KOPT-K1 (cell line): Measurements from ENCODE around the gene JMJD1C.
"Not testable (repeated sequence)": the region's sequence is repeated elsewhere in the genome, so short reads cannot be mapped to it uniquely, and the experiment has no call there.

ENCODE experiments used
- H3K27ac ChIP-seq: fragments of 200-600 bp; sonication (generic); 2 replicates; pipeline ENCODE4 v1.5.1; 2016; ENCODE audit warnings: antibody characterized with exemption, mild to moderate bottlenecking, low read depth, low read length; ENCODE audit not compliant: poor library complexity, severe bottlenecking
- H3K36me3 ChIP-seq: fragments of 200-600 bp; sonication (generic); 2 replicates; pipeline ENCODE4 v1.5.1; 2017; ENCODE audit warnings: antibody characterized with exemption, mild to moderate bottlenecking, low read length, moderate library complexity; ENCODE audit not compliant: insufficient read depth
- H3K9me3 ChIP-seq: fragments of 200-600 bp; sonication (generic); 2 replicates; pipeline ENCODE4 v1.5.1; 2017; ENCODE audit warnings: antibody characterized with exemption, low read length, mild to moderate bottlenecking; ENCODE audit not compliant: insufficient read depth, poor library complexity, severe bottlenecking

The JMJD1C gene

DNA sequence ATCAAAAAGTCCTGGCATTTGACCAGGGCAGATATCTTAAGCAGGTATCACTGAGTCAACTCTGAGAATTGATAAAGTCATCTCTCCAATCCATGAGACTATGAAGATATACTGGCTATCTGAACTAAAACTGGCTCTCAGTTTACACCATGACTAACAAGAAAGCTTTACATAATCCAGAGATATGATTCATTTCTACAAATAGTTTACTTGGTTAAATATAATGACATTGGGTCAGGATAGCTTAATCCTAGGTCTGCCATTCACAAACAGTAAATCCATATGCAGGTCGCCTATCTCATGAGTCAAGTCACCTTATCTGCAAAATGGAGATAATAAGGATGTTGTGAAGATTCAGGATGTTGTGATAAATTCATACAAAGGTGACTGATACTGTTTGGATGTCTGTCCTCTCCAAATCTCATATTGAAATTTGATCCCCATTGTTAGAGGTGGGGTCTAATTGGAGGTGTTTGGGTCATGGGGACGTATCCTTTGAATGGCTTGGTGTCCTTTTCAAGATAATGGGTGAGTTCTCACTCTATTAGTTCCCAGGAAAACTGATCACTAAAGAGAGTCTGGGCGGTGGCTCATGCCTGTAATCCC, 117.4 kb downstream of the JMJD1C start:
- Histone ChIP-seq H3K9me3 (no peaks in the 10 kb centered on the region), H3K36me3 (no peaks in the 10 kb centered on the region), H3K27ac (no peak overlapping the region)

GRCh38 chr10:63346015-63346441, 119.7 kb downstream of the JMJD1C start:
- no peak overlapping the region for H3K27ac ChIP-seq
- no peaks in the 10 kb centered on the region for H3K36me3 ChIP-seq
- no peaks in the 10 kb centered on the region for H3K9me3 ChIP-seq

DNA sequence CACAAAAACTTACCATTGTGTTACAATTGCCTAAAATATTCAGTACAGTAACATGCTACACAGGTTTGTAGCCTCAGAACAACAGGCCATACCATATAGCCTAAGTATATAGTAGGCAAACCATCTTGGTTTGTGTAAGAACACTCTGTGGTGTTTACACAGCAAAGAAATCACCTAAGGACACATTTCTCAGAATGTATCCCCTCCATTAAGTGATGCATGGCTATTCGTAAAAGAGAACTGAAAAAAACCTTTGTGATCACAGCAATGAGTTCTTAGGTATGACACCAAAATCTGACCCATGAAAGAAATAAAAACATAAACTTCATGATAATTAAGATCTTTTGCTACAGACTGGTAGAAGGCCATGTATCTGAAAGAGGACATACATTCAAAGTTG, 121.5 kb downstream of the JMJD1C start:
- Histone ChIP-seq H3K36me3 (no peaks in the 10 kb centered on the region), H3K27ac (no peak overlapping the region), H3K9me3 (no peaks in the 10 kb centered on the region)

- Histone ChIP-seq H3K27ac (no peak overlapping the region), H3K36me3 (no peaks in the 10 kb centered on the region), H3K9me3 (no peaks in the 10 kb centered on the region)
Observed at GRCh38 chr10:63343476-63343875, 122.3 kb downstream of the JMJD1C start.

DNA sequence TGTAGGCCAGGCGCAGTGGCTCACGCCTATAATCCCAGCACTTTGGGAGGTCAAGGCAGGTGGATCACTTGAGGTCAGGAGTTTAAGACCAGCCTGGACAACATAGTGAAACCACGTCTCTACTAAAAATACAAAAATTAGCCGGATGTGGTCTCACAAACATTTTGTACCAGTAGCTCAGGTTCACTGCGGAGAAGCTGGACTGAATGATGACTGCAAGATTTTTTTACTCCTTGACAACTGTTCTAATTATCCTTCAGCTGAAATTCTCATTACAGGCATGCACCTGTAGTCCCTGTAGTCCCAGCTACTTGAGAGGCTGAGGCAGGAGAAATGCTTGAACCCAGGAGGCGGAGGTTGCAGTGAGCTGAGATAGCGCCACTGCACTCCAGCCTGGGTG, 126.1 kb downstream of the JMJD1C start:
- H3K36me3 ChIP-seq, H3K9me3 ChIP-seq, H3K27ac ChIP-seq: not testable (repeated sequence)

DNA sequence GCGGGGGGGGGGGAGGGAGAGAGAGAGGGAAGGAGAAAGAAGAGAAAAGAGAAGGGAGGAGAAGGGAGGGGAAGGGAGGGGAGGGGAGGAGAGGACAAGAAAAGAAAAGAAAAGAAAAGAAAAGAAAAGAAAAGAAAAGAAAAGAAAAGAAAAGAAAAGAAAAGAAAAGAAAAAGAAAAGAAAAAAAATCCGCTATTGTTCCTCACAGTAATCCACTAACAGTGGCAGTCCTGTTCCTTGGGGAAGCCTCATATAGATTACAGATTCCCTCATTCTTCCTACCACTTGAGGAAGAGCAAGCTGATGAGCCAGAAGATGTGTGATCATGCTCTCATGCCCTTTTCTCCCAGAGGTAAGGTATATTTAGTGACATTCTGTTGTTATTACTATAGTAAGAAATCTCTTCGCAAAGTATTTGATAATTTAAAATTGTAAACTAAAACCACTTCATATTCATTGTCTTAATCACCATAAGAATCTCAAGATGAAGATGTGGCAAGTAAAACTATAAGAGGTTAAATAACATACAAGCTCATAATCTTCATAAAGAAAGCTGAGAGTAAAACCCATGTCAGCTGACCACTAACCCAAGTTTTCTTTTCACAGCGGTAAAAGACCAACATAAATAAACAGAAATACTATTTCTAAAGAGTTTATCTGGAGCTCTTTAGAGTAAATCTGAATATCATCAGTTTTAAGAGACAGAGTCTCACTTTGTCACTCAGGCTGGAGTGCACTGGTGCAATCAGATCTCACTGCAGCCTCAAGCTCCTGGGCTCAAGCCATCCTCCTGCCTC, 128.1 kb downstream of the JMJD1C start:
- H3K9me3 ChIP-seq = no peaks in the 10 kb centered on the region
- H3K36me3 ChIP-seq = no peaks in the 10 kb centered on the region
- no peak overlapping the region for H3K27ac ChIP-seq

- Histone ChIP-seq H3K9me3 (no peaks in the 10 kb centered on the region), H3K36me3 (no peaks in the 10 kb centered on the region), H3K27ac (no peak overlapping the region)
Observed at GRCh38 chr10:63331586-63331985, 134.2 kb downstream of the JMJD1C start.

- Histone ChIP-seq H3K9me3 (no peaks in the 10 kb centered on the region), H3K36me3 (no peaks in the 10 kb centered on the region; the same call in 1 of the 2 replicates), H3K27ac (no peak overlapping the region)
Observed at GRCh38 chr10:63324495-63324854, 141.3 kb downstream of the JMJD1C start.

GRCh38 chr10:63323701-63324494, 141.9 kb downstream of the JMJD1C start:
- Histone ChIP-seq H3K27ac (no peak overlapping the region), H3K36me3 (no peaks in the 10 kb centered on the region; the same call in 1 of the 2 replicates), H3K9me3 (no peaks in the 10 kb centered on the region)

- no peaks in the 10 kb centered on the region for H3K9me3 ChIP-seq
- H3K36me3 ChIP-seq = no peaks in the 10 kb centered on the region; the same call in 1 of the 2 replicates
- H3K27ac ChIP-seq = no peak overlapping the region
Observed at GRCh38 chr10:63320683-63321082, 145.1 kb downstream of the JMJD1C start.

DNA sequence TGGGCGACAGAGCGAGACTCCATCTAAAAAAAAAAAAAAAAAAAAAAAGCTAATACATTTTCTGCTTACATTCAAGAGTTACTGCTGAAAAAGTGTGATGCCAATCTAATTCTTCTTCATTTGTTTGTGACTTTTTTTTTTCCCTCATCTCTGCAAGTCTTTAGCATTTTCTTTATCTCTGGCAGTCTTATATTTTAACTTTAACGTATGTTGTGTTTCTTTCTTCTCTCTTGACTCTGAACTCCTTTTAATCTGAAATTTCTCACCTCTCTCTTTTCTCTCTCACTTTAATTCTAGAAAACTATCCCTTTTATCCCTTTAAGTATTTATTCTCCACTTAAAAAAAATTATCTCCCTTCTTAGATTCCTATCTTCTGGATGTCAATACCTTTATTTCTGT, 146.5 kb downstream of the JMJD1C start:
- no peaks in the 10 kb centered on the region for H3K9me3 ChIP-seq

DNA sequence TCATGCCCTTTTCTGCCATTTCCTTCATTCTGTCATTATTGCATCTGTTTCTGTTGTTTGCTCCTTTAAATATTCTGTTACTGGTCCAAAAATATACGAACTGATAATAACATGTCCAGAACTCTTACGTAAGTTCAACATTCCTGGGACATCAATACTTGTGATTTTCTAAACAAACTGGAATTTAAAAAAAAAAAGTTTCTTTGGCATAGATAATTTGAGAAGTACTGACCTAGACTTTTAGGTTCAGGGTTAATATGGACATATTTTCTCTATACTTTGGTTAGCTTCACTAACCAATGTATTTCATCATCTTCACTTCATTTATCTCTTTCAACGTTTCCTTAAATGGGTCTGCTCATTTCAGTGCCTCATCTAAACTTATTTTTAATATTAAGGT, 147.3 kb downstream of the JMJD1C start:
- no peak overlapping the region for H3K27ac ChIP-seq
- no peaks in the 10 kb centered on the region for H3K9me3 ChIP-seq
- H3K36me3 ChIP-seq = no peaks in the 10 kb centered on the region; the same call in 1 of the 2 replicates

More for the DNA sequence above, 146.5 kb downstream of the JMJD1C start:
- Histone ChIP-seq H3K27ac (no peak overlapping the region), H3K36me3 (no peaks in the 10 kb centered on the region; the same call in 1 of the 2 replicates)

- Histone ChIP-seq H3K36me3 (no peaks in the 10 kb centered on the region), H3K9me3 (no peaks in the 10 kb centered on the region), H3K27ac (no peak overlapping the region)
Observed at GRCh38 chr10:63314020-63314419, 151.8 kb downstream of the JMJD1C start.

GRCh38 chr10:63313066-63313717, 152.6 kb downstream of the JMJD1C start:
- H3K27ac ChIP-seq = no peak overlapping the region
- no peaks in the 10 kb centered on the region for H3K36me3 ChIP-seq
- no peaks in the 10 kb centered on the region for H3K9me3 ChIP-seq

DNA sequence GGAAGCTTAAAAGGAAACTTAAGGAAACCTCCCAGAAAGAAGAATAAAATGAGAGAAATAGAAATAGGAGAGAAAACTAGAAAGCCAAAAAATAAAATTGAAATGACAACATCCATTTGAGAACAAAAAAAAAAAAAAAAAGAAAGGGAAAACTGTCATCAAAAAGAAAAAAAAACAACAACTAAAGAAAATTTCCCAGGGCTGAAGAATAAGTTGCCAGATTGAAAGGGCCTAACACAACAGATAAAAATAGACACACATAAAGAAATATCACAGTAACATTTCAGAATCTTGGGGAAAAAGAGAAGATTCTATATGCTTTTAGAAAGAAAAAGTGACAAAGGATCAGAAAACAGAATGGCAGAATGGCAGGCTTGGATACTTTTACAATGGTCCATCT, 157.1 kb downstream of the JMJD1C start:
- Histone ChIP-seq H3K36me3 (no peaks in the 10 kb centered on the region), H3K9me3 (no peaks in the 10 kb centered on the region), H3K27ac (no peak overlapping the region)
